HepG2 (cell line): Measurements from ENCODE around the gene CACNA1D. TPM values are rescaled to one million over a fixed set of nuclear protein-coding genes. Genes with fewer than 3 reads are reported as not detected.

Experiments used
- CREB1 ChIP-seq, 2 experiments: fragments of 450-650 bp in 1 of 2; IDR thresholded peaks; 2 replicates each; pipeline ENCODE4 v1.6.1; 2016 to 2017; ENCODE audit warnings: control low read depth in 1 of 2, mild to moderate bottlenecking in 1 of 2, missing compliant biosample characterization in 1 of 2, missing genetic modification characterization in 1 of 2
- MATR3 ChIP-seq: sonication (generic); formaldehyde crosslinking; IDR thresholded peaks from 2 replicates; pipeline ENCODE4 v1.4.0; 2020; ENCODE audit warnings: missing genetic modification reagents
- MIER2 ChIP-seq: IDR thresholded peaks from 2 replicates; pipeline ENCODE4 v1.6.1; 2016; ENCODE audit warnings: missing biosample characterization, missing genetic modification reagents
- NONO ChIP-seq, 2 experiments: fragments of 450-650 bp in 1 of 2; sonication (generic) in 1 of 2; formaldehyde crosslinking in 1 of 2; IDR thresholded peaks in 1 of 2; conservative IDR thresholded peaks in 1 of 2; 2 replicates each; pipeline versions ENCODE4 v1.6.1 to v1.8.0; 2017 to 2022; ENCODE audit warnings: mild to moderate bottlenecking in 1 of 2, missing genetic modification reagents in 1 of 2, moderate library complexity in 1 of 2
- PLRG1 ChIP-seq: fragments of 450-650 bp; conservative IDR thresholded peaks from 2 replicates; pipeline ENCODE4 v1.6.1; 2016
- ZNF317 ChIP-seq: sonication (generic); formaldehyde crosslinking; IDR thresholded peaks from 2 replicates; pipeline ENCODE4 v1.5.0; 2020; ENCODE audit warnings: mild to moderate bottlenecking, missing genetic modification reagents
- ZNF337 ChIP-seq: sonication (generic); formaldehyde crosslinking; IDR thresholded peaks from 2 replicates; pipeline ENCODE4 v1.5.1; 2020; ENCODE audit warnings: missing genetic modification reagents, low read depth, mild to moderate bottlenecking, borderline replicate concordance
- ZNF547 ChIP-seq: sonication (generic); formaldehyde crosslinking; IDR thresholded peaks from 2 replicates; pipeline ENCODE4 v1.5.1; 2020; ENCODE audit warnings: mild to moderate bottlenecking, missing genetic modification reagents
- ZNF563 ChIP-seq: sonication (generic); formaldehyde crosslinking; IDR thresholded peaks from 2 replicates; pipeline ENCODE4 v1.8.0; 2022; ENCODE audit warnings: mild to moderate bottlenecking, moderate library complexity, missing genetic modification reagents
- ZNF616 ChIP-seq: sonication (generic); formaldehyde crosslinking; IDR thresholded peaks from 2 replicates; pipeline ENCODE4 v1.5.0; 2020; ENCODE audit warnings: low read depth, mild to moderate bottlenecking, missing genetic modification reagents
- ZNF670 ChIP-seq: sonication (generic); formaldehyde crosslinking; IDR thresholded peaks from 2 replicates; pipeline ENCODE4 v1.8.0; 2022; ENCODE audit warnings: mild to moderate bottlenecking, missing genetic modification reagents, borderline replicate concordance
- ZNF737 ChIP-seq: sonication (generic); formaldehyde crosslinking; IDR thresholded peaks from 2 replicates; pipeline ENCODE4 v1.5.0; 2020; ENCODE audit warnings: missing genetic modification reagents, mild to moderate bottlenecking, borderline replicate concordance
- ZNF768 ChIP-seq: sonication (generic); formaldehyde crosslinking; IDR thresholded peaks from 2 replicates; pipeline ENCODE4 v1.4.0; 2020; ENCODE audit warnings: missing genetic modification reagents
- polyA plus RNA-seq, 8 experiments: library from polyadenylated mRNA; depleted of rRNA in 3 of 8; stranded (reverse) in 7 of 8; unstranded in 1 of 8; fragments of >200 nt; fragmentation: Illumina TruSeq in 4 of 8; extraction: Trizol in 4 of 8; gene quantifications; 2 replicates each; pipeline versions ENCODE4 v1.2.1 to v1.2.3, GENCODE V29; 2011 to 2016; ENCODE audit warnings: low read depth in 4 of 8, missing spikeins in 1 of 8, mixed read lengths in 1 of 8; ENCODE audit not compliant: insufficient read depth in 1 of 8
- total RNA-seq, 5 experiments: library from RNA; depleted of rRNA; stranded (reverse); fragments of >200 nt; fragmentation: Illumina TruSeq; extraction: Trizol; gene quantifications; 2 replicates each; pipeline ENCODE4 v1.2.3, GENCODE V29; 2016; ENCODE audit warnings: low read depth in 1 of 5
- TF ChIP-seq, protein P1 (sequence below): sonication (generic); formaldehyde crosslinking; IDR thresholded peaks from 2 replicates; pipeline ENCODE4 v1.4.0; 2020; ENCODE audit warnings: missing genetic modification reagents
- TF ChIP-seq, protein P2 (sequence below): sonication (generic); formaldehyde crosslinking; IDR thresholded peaks from 2 replicates; pipeline ENCODE4 v1.8.1; 2023; ENCODE audit warnings: mild to moderate bottlenecking, missing genetic modification reagents
- TF ChIP-seq, protein P3 (sequence below): IDR thresholded peaks from 2 replicates; pipeline ENCODE4 v1.6.1; 2016; ENCODE audit warnings: low read depth, missing genetic modification reagents, missing compliant biosample characterization

CACNA1D gene
- total and polyA plus RNA-seq, 2 of the 13 experiments (the other 11 are each of a cell fraction or from before 2014, with no cell fraction given) = 0.26 to 0.38 TPM

DNA sequence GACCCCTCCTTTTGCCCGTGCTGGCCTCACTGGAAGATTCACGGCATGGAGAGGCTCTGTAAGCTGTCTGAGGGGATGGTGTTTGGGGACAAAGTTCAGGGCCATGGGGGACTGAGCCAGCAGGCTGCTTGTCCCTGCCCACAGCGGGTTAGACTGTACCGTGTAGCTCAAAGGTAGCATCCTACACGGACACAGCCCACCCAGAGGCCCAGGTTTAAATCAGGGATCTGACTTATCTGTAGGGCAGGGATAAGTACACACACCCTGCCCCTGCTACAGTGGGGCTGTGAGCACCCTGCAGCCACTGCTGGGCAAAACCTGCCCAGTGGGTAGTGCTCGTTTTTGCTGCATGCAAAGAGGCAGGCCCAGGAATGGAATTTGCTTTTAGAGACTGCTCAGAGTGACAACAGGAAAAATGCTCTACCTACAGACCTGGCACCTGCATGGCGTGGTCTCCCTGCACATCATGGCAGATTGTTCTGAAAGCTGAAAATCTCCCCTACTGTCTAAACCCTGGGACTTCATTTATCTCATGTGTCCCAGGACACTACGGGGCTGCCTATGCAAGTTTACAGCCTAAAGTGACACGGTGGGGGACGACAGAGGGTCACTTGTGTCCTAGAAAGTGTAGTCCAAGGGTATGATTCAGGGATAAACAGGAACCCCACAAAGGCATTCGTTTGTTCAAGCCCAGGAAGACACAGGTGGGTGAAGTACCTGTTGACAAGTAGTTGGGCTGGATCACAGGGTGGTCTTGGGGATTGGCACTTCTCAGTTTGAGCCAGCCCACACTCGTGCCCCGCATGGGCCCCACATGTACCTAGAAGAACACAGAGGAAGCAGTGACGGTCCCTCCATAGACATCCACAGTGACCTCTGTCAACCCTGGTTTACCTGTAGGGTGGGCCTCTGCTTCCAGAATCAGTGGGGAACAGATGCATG, 324.1 kb downstream of the CACNA1D start (continued):
- TF ChIP-seq, protein P1, sequence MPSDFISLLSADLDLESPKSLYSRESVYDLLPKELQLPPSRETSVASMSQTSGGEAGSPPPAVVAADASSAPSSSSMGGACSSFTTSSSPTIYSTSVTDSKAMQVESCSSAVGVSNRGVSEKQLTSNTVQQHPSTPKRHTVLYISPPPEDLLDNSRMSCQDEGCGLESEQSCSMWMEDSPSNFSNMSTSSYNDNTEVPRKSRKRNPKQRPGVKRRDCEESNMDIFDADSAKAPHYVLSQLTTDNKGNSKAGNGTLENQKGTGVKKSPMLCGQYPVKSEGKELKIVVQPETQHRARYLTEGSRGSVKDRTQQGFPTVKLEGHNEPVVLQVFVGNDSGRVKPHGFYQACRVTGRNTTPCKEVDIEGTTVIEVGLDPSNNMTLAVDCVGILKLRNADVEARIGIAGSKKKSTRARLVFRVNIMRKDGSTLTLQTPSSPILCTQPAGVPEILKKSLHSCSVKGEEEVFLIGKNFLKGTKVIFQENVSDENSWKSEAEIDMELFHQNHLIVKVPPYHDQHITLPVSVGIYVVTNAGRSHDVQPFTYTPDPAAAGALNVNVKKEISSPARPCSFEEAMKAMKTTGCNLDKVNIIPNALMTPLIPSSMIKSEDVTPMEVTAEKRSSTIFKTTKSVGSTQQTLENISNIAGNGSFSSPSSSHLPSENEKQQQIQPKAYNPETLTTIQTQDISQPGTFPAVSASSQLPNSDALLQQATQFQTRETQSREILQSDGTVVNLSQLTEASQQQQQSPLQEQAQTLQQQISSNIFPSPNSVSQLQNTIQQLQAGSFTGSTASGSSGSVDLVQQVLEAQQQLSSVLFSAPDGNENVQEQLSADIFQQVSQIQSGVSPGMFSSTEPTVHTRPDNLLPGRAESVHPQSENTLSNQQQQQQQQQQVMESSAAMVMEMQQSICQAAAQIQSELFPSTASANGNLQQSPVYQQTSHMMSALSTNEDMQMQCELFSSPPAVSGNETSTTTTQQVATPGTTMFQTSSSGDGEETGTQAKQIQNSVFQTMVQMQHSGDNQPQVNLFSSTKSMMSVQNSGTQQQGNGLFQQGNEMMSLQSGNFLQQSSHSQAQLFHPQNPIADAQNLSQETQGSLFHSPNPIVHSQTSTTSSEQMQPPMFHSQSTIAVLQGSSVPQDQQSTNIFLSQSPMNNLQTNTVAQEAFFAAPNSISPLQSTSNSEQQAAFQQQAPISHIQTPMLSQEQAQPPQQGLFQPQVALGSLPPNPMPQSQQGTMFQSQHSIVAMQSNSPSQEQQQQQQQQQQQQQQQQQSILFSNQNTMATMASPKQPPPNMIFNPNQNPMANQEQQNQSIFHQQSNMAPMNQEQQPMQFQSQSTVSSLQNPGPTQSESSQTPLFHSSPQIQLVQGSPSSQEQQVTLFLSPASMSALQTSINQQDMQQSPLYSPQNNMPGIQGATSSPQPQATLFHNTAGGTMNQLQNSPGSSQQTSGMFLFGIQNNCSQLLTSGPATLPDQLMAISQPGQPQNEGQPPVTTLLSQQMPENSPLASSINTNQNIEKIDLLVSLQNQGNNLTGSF = no peak
- TF ChIP-seq ZNF670 (CRISPR knock-in tag) = no peak
- TF ChIP-seq, protein P2, sequence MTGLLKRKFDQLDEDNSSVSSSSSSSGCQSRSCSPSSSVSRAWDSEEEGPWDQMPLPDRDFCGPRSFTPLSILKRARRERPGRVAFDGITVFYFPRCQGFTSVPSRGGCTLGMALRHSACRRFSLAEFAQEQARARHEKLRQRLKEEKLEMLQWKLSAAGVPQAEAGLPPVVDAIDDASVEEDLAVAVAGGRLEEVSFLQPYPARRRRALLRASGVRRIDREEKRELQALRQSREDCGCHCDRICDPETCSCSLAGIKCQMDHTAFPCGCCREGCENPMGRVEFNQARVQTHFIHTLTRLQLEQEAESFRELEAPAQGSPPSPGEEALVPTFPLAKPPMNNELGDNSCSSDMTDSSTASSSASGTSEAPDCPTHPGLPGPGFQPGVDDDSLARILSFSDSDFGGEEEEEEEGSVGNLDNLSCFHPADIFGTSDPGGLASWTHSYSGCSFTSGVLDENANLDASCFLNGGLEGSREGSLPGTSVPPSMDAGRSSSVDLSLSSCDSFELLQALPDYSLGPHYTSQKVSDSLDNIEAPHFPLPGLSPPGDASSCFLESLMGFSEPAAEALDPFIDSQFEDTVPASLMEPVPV (CRISPR knock-in tag) = no peak
- TF ChIP-seq ZNF317 (CRISPR knock-in tag) = no peak
- no peak for TF ChIP-seq MATR3 (CRISPR knock-in tag)
- no peak for TF ChIP-seq ZNF337 (CRISPR knock-in tag)
- no peak for TF ChIP-seq CREB1 (IDR thresholded peaks at IDR 0.05)
- no peak for TF ChIP-seq CREB1 (CRISPR knock-in tag; IDR thresholded peaks at IDR 0.05)
- no peak for TF ChIP-seq MIER2 (CRISPR knock-in tag)
- no peak for TF ChIP-seq ZNF547 (CRISPR knock-in tag)
- no peak for TF ChIP-seq PLRG1
- TF ChIP-seq ZNF737 (CRISPR knock-in tag) = no peak
- TF ChIP-seq ZNF768 (CRISPR knock-in tag) = no peak
- TF ChIP-seq, protein P3, sequence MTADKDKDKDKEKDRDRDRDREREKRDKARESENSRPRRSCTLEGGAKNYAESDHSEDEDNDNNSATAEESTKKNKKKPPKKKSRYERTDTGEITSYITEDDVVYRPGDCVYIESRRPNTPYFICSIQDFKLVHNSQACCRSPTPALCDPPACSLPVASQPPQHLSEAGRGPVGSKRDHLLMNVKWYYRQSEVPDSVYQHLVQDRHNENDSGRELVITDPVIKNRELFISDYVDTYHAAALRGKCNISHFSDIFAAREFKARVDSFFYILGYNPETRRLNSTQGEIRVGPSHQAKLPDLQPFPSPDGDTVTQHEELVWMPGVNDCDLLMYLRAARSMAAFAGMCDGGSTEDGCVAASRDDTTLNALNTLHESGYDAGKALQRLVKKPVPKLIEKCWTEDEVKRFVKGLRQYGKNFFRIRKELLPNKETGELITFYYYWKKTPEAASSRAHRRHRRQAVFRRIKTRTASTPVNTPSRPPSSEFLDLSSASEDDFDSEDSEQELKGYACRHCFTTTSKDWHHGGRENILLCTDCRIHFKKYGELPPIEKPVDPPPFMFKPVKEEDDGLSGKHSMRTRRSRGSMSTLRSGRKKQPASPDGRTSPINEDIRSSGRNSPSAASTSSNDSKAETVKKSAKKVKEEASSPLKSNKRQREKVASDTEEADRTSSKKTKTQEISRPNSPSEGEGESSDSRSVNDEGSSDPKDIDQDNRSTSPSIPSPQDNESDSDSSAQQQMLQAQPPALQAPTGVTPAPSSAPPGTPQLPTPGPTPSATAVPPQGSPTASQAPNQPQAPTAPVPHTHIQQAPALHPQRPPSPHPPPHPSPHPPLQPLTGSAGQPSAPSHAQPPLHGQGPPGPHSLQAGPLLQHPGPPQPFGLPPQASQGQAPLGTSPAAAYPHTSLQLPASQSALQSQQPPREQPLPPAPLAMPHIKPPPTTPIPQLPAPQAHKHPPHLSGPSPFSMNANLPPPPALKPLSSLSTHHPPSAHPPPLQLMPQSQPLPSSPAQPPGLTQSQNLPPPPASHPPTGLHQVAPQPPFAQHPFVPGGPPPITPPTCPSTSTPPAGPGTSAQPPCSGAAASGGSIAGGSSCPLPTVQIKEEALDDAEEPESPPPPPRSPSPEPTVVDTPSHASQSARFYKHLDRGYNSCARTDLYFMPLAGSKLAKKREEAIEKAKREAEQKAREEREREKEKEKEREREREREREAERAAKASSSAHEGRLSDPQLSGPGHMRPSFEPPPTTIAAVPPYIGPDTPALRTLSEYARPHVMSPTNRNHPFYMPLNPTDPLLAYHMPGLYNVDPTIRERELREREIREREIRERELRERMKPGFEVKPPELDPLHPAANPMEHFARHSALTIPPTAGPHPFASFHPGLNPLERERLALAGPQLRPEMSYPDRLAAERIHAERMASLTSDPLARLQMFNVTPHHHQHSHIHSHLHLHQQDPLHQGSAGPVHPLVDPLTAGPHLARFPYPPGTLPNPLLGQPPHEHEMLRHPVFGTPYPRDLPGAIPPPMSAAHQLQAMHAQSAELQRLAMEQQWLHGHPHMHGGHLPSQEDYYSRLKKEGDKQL (CRISPR knock-in tag) = no peak
- TF ChIP-seq ZNF616 = no peak
- TF ChIP-seq NONO (IDR thresholded peaks at IDR 0.05) = no peak
- 0 out of 2 replicates have a peak, but pooled peaks have one; percentile 31 for TF ChIP-seq NONO (CRISPR knock-in tag; conservative IDR thresholded peaks at IDR 0.05)
- no peak; the same call in 1 of the 2 replicates for TF ChIP-seq ZNF563 (CRISPR knock-in tag)
